GM06990 (cell line): ENCODE results near the gene RPL37A.

Experiments used
- DNase-seq: peaks from one replicate; pipeline ENCODE4 v3.0.0-alpha.2; 2011; ENCODE audit not compliant: insufficient read length; ENCODE audit errors: extremely low read depth
- H3K27me3 ChIP-seq: replicated peaks from 2 replicates; pipeline ENCODE4 v1.6.0; 2011; ENCODE audit warnings: low read length; ENCODE audit not compliant: control insufficient read depth, insufficient read depth
- H3K36me3 ChIP-seq: 2 replicates; pipeline ENCODE4 v1.5.1; 2011; ENCODE audit warnings: low read length; ENCODE audit not compliant: control insufficient read depth, insufficient read depth
- H3K4me3 ChIP-seq: replicated peaks from 2 replicates; pipeline ENCODE4 v1.5.1; 2011; ENCODE audit warnings: low read depth, mild to moderate bottlenecking, control low read depth, low read length
- TF ChIP-seq, protein P1 (sequence below): IDR thresholded peaks from 2 replicates; pipeline ENCODE4 v1.5.1; 2011; ENCODE audit warnings: low read length, control low read depth, mild to moderate bottlenecking, inconsistent platforms; ENCODE audit not compliant: insufficient read depth, poor library complexity, severe bottlenecking

Gene RPL37A

DNA sequence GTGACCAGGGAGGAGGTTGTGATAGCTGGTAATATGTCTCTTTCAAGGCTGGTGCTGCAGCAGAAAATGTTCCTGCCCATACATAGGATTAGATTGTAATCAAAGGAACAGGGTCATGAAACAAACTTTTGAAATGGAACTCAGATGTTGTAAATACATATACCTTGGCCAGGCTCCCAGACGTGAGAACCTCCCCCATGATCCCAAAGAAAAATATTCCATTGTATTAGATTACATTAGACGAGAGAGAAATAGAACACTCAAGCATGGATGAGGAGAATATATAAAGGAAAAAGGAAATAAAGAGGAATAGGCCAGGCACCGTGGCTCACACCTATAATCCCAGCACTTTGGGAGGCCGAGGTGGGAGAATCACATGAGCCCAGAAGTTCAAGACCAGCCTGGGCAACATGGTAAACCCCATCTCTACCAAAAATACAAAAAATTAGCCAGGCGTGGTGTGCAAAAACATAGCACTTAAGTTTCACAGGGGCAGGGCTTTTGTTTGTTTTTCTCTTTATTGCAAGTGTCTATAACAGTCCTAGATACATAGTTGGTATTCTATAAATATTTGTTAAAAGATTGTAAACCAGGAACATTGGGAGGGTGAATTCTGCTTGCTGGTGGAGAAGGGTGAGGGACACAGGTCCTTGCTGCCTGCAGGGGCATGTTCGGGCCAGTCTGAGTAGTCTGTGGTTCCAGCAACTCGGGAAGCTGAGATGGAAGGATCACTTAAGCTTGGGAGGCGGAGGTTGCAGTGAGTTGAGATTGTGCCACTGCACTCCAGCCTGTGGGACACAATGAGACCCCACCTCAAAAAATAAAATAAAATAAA lies 52.8 kb downstream of the RPL37A start:
- Histone ChIP-seq H3K36me3 (no peaks in the 10 kb centered on the region), H3K4me3 (no peak overlapping the region), H3K27me3 (no peaks in the 10 kb centered on the region)
- DNase-seq: no peak
- TF ChIP-seq, protein P1, sequence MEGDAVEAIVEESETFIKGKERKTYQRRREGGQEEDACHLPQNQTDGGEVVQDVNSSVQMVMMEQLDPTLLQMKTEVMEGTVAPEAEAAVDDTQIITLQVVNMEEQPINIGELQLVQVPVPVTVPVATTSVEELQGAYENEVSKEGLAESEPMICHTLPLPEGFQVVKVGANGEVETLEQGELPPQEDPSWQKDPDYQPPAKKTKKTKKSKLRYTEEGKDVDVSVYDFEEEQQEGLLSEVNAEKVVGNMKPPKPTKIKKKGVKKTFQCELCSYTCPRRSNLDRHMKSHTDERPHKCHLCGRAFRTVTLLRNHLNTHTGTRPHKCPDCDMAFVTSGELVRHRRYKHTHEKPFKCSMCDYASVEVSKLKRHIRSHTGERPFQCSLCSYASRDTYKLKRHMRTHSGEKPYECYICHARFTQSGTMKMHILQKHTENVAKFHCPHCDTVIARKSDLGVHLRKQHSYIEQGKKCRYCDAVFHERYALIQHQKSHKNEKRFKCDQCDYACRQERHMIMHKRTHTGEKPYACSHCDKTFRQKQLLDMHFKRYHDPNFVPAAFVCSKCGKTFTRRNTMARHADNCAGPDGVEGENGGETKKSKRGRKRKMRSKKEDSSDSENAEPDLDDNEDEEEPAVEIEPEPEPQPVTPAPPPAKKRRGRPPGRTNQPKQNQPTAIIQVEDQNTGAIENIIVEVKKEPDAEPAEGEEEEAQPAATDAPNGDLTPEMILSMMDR: no peak

DNA sequence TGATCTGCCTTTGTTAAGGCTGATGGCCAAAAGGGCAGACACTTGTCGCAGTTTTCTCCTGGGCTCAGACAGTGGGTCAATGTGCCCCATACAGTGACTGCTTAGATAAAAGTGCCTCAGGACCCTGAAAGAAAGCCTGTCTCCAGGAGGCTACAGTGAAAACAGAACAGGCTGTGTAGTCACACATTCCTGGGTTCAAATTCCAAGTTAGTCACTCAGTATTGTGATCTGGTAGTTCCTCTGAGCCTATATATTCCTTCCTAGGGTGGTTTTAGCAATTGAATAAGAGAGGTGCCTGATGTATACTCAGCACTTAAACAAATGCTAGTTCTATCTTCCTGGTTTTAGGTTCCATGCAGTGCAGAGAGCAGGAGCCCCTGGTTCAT lies 54.4 kb downstream of the RPL37A start:
- DNase-seq: no peak
- TF ChIP-seq, protein P1: no peak
- no peaks in the 10 kb centered on the region for H3K27me3 ChIP-seq
- no peak overlapping the region for H3K4me3 ChIP-seq
- H3K36me3 ChIP-seq: no peaks in the 10 kb centered on the region
